Metanephros (tissue), 2 donors: ENCODE results near the gene WASL. TPM values are rescaled to one million over a fixed set of nuclear protein-coding genes. Genes with fewer than 3 reads are reported as not detected.

Experiments
- small RNA-seq: library from RNA; depleted of rRNA; stranded (forward); fragments of <200 nt; gene quantifications from one replicate; pipeline ENCODE3, GENCODE V24; 2014; ENCODE audit warnings: low replicate concordance
- total RNA-seq: library from RNA; depleted of rRNA; stranded (reverse); fragments of >200 nt; gene quantifications from one replicate; pipeline ENCODE4 v1.2.3, GENCODE V29; 2014

The WASL gene
- total RNA-seq = 50.6 TPM

GRCh38 chr7:123748734-123749536, at the start of gene WASL:
WASL (minus strand) TSS chr7:123749003; CDS start chr7:123748734, 269 bp downstream.

GRCh38 chr7:123655614-123656013, 93.2 kb downstream of the WASL start, which contains the start of gene LMOD2:
LMOD2 (plus strand) TSS chr7:123655866; CDS start chr7:123655964, 98 bp downstream.

Small RNA genes lying within 50 kb of the gene (small RNA-seq; reads per million reads assigned to genes)
- gene RNU6-11P = not detected

Other genes with a start within 250 kb of the WASL start
- 9.8 TPM for gene IQUB, start 214.4 kb downstream of the WASL start, total RNA-seq
- 89.6 TPM for gene NDUFA5, start 191.2 kb downstream of the WASL start, total RNA-seq
- 4.4 TPM for gene ASB15, start 147.2 kb downstream of the WASL start, total RNA-seq
- 5.0 TPM for gene LMOD2, start 93.1 kb downstream of the WASL start, total RNA-seq
- 0.18 TPM for gene HYAL4, start 96.2 kb upstream of the WASL start, total RNA-seq
- gene SPAM1, start 176.2 kb upstream of the WASL start, total RNA-seq = not detected